ENCODE measurements around the gene ETV6.

ETV6 gene

DNA sequence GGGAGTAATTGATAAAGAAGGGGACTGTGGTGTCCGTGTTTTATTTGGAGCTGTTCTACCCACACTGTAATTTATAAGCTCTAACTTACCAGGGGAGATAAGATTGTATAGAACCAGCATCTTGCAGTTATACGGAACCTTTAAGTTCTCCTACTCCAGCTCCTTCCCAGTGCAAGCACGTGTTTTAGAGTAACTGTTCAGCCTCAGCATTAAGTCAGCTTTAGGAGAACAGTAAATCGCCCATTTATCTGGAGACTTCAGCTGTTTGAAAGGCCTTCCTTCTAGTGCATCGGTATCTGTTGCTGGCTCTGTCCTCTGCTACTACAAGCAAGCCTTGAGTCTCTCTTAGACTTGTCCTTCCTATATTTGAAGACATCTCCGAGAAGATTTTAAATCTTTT lies 95.6 kb downstream of the ETV6 start:
- no peak for DNase-seq

DNA sequence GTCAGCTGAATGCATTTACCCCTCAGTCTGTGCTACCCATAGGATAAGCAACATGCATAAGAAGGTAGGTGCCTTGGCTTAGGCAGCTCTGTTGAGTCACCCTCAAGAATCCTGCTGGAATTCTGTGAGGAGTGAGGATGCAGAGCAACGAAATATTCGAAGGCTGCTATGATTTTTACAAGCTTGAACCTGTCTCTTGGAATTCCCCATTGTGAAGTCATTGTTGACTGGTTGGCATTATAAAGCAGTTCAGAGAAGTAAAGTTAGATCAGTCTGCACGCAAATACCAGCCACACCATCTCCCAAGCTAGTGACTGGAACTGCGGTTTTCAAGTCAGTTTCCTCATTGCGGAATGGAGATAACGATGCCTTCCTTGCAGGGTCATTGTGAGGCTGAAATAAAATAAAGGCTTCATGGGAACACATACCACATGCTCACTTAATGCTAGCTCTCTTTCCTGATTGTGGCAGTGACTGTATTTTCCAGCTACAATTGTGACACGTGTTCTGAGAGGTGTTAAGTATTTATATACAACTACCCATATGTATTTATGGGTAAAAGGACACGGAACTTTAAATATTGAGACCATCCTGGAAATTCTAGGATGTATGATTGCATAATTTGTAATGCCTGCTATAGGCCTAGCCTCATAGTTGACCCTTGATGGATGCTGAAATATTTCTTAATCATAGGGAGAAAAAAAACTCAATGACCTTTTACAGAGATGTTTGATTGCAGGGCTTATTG lies 96.7 kb downstream of the ETV6 start:
- no peak for DNase-seq

DNA sequence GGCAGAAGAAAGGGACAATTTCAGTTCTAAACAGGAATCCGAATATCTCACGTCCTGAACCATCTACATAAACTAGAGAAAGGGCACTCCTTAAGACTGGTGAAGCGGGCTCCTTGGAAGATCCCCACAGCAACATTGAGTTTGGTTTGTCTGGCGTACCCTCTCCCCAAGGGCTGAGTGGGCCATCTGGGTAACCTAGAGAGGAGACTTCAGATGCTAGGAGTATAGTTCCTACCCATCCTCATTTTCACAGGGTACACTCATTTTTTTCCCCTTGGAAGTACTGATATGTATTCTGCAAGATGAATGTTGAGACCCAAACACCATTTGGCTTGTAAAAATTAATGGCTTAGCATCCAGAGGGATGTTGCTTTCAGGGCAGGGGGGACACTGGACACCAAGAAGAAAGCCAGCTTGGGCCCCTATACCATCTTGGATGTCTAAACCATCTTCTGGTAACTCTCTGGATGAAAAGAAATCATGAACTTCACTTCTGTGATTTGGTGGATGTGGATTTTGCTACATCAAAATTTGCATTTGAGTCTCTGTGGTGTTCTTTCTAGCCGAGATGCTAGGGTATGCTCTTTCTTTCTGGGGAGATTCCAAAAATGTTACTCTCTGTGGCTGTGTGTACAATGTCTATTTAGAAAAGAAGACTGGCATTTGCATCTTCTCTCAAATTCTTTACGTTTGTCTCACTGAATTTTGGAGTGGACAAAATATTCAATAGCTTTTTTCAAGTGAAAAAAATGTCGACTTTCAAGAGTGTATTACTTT lies 97.7 kb downstream of the ETV6 start:
- no peak for DNase-seq

DNA sequence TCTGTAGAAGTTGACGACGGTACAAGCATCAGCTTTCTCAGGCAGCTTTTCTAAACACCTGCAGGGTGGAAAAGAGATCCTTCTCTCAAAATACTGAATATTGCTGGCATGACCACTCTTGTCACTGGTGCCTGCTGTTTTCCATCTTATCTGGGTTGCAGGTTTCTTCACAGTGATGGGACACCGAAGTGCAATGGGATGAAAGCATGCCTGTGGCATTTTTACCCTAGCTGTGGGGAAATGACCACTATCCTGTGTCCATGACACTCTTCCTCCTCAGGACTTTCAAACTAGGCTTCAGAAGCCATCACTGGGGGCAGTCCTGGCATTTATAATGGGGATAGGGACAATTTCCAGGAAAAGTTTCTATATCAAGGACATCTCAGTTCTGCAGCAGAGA lies 98.5 kb downstream of the ETV6 start:
- no peak for DNase-seq

DNA sequence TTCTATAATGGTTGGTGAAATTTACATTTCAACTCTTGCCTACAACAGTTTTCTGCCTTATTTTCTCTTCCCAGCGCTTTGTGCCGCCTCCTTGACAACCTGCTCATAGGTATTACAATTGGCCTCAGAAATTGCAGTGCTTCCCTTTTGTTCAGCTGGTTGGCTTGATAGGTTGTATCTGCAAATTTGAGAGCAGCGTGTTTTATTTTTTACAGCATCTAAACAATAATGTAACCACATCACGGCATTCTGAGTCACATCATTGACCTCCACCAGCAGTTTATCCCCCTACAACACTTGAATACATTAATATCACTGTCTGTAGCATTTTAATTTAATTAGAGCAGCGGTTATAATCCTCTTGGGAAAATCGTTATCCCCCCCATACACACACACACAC lies 99.4 kb downstream of the ETV6 start:
- DNase-seq, result no peak

DNA sequence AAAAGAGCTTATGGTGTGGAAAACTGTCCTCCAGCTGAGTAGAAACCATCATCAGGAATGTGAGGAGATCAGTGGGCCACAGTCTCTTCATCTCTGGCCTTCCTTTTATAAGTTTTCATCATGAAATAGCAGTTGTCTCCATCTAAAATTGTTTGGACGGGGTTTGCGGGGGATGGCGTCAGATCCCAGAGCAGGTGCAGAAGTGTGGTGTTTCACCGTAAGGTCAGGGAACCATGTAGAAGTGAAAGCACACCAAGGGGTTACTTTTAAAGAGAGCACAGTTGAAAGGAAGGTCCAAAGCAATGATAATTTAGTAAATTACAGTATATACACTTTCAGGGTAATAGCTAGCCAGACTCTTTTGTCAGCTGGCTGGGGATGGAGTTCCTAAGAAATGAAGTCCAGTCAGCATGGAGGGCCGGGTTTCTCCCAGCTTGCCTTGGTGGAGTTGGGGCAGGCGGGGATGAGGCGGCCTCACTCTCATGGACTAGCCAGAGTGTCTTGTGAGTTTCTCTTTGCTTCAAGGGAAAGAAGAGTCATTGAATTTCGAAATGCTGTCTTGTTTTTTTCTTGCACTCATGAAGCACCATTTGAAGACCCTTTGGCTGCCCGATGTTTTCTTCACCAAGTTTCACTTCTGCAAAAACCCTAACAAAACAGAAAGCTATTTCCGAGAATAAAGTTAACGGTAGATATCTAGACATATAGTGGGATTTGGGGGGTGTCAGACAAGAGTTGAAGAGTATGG lies 100.6 kb downstream of the ETV6 start:
- no peak for DNase-seq

DNA sequence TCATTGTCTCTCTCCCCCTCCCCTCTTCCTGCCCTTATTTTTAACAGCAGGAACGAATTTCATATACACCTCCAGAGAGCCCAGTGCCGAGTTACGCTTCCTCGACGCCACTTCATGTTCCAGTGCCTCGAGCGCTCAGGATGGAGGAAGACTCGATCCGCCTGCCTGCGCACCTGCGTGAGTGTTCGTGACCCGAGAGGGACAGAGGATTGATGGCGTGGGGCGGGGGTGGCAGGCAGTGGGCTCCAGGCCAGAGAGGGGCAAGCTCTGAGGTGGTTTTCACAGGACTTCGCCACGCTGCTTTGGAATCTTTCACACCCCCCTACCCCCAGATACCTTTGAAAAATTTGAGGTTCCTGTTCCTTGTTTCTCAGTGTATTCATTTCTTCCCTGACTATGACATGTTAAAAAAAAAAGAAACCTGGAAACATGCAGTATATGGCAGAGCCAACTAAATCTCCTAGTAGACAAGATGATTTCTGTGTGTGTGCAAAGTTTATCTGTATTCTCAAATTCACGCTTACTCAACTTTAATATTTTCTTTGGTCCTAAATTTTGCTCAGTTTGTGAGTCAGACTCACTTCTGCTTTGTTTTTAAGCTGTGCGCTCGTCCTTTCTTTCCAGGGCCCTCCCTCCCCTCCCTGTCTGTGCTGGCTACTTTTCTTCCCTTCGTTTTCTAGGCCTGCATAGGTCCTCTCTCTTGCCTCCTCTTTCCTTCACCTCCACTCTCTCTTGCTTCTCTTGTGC lies 103.1 kb downstream of the ETV6 start:
- DNase-seq, result no peak

DNA sequence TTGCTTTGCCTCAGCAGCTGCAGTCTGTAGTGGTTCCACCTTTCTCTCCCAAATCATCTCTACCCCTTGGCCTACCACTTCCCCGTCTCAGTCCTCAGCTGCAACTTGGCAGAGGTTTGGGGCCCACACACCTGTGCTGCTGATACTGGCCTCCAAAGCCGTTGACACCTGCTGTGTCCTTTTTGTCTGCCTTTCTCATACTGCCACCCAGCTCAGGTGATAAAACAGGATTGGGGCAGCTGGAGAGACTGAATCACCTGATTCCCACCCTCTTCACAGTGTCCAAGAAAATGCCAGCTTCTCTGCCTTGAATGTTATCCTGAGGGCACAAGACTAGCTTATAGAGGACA lies 103.7 kb downstream of the ETV6 start:
- no peak for DNase-seq

DNA sequence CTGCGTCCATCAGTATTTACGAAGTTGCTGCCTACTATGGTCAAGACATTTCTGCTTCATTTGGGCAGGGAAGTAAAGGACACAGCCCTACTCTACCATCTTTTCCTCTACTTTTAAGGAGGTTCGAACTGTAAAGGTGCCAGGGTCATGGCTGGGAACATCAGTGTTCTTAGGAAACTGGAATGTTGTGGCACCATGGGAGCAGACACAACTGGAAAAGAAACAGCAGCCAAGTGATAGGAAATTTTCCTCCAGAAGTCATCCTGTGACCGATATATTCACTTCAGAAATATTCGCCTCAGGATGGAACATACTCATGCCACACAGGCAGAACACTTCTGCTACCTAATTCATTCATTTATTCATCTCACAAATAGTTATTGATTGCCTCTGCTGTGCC lies 104.4 kb downstream of the ETV6 start:
- no peak for DNase-seq

DNA sequence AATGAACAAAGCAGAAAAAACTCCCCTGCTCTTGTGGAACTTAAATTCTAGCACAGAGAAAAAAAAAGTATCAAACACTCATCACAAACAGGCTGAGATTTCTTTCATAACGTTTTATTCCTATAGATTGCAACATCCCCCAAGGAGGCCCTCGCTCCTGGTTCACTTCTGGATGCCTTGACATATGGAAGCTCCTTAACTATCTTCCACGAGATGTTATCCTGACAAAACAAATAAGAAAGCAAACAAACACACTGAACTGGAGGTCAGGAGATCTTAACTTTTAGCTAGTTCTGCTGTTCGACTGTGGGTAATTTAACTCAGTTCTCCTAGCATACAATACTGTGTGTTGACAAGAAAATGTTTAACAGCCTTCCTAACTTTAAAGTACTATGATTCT lies 104.8 kb downstream of the ETV6 start:
- DNase-seq, result no peak

DNA sequence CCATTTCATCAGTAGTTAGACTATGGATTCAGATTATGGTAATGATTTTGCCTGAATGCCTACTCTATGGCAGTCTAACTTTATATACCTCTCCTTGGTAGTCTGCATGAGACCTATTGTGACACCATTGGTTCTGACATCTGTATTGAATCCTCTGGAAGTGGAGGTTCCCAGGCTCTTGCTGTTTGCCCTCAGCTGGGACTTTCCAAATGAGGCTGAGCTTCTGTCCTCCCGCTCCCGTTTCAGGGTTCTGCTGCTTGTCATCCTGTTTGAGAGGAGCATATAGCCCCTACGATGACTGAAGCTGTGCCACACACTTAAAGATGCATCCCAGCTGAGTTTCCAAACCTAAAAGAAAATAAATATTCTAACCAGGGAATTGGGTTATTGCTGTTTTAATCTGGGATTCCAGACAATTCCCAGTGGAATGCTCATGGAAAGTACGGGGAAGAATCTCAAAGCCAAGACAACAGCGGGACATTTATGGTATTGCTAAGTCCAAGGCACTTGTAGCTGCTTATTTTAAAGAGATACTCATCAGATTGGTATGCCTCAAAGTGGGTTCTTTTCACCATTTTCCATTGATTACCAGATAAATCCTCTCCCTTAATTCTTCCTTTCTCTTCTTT lies 105.9 kb downstream of the ETV6 start:
- DNase-seq, result no peak

DNA sequence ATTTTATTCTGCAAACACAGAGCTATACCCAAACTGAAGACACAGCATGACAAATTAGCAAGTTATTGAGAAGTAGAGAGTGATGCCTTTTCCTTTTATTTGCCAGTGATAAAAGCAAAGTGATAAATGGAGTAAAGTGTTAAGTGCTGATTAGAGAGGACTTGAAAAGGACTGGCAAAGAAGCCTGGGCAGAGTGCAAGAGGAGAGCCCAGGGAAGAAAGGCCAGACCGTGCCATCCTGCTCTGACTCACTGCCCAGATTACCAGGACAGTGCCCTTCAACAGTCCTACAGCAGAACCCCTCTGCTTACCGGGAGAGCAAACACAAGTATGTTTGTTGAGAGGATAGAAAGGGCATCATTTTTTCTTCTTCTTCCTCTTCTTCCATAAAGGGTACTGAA lies 106.5 kb downstream of the ETV6 start:
- no peak for DNase-seq

DNA sequence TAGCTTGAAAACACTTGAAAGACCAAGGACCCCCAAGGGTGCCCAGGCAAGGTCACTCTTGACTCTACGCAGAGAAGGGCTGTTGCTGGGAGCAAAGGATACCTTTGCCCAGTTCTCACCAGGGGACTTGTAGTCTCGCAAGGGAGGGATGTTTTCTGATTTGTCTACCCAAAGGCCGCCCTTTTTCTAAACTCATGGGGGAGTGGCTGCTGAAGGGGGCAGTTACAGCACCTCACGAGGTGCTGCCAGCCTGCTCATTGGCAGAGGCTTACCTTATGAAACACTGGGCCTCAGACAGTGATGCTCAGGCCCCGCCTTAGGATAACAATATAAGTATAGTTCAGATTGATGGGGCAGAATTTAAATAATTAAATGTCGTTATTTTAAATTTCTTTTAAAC lies 107.0 kb downstream of the ETV6 start:
- no peak for DNase-seq

DNA sequence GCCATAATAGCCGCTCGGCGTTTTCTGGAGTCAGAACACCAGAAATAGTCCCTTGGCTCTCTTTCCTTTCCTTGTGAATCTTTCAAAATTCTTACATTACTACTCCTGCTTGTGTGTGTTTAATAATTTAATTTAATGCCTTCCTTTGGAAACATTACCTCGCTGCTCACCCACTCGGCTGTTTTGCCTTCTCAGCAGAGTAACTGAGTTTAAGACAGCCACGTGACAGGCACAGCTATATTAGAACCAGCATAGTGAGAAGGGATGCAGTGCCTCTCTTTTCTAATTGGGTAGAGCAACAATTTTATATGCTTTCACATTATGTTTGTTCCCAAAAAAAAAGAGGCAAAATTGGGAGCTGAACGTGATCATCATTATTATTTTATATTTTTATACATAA lies 107.6 kb downstream of the ETV6 start:
- no peak for DNase-seq

DNA sequence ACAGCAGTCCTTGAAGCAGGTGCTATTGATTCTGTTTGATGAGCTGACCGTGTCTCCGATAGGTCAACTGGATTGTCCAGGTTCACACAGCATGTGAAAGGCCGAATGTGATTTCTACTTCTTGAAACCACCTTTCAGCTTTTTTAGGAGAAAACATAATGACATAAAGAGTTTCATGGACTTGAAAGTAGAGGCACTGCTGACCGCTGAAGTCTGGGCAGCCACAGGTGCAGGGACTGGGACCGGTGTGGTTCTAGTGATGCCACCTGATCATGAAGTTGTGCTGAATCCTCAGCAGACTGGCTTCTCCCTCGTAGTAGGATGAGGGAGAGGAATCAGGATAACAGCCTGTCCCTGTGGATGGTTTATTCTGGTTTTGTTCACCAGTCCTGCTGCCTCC lies 108.1 kb downstream of the ETV6 start:
- no peak for DNase-seq

DNA sequence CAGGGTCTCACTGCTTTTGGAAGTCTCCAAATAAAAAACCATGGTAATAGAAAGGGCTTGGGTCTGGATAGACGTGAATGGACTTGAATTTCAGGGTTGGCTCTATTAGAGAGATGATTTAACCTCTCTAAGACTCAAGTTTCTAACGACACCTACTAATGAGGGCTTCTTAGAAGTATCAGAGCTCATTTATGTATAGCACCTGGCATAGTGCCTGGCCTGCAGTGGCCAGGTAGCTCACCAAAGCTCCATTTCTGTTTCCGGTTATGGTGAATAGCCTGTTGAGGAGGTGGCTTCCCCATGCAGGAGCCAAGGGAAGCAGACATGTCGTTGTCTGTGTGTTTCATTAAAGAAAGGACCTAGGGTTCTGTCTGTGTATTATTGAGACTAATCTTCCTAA lies 108.6 kb downstream of the ETV6 start:
- DNase-seq, result no peak

DNA sequence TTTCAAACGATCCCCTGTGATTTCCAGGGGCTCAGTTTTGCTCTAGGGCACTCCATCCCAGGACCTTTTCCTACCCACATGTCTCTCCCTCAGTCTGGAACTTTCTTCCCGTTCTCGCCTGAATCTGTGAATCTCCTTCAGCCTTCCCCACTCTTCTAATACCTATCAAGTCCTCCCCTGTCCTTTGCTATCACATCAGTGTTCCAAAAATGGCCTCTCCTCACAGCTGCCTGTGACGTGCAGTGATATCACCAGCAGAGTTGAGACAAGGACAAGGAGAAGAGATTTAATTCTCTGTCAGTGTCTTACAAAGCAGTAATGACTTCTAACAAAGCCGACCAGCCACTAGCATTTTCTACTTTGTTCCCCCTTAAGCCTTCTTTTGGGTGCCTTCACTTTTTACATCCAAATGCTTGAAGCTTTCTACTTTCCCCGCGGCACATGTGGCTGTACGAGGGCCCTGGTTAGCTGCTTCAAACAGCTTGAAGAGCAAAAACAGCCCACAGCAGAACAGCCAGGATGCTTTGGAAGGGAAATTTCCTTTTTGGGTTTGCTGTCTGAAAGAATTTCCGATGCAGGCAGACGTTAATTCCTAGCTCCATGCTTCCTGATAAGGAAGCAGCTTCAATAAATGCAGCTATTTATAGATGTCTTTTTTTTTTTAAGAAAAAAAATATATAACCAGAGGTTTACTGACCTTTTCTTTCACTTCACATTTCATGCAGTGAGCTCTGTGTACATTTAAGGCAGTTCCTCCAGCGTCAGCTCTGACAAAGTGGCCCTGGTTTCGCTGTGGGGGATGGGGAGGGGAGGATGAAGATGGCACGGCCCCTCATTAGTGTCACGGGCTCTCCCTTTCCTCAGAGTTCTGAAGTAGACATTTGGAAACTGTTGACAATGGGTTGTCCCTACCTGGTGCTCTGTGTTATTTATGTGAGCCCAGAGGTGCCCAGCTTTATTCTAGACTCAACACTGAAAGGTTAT lies 109.3 kb downstream of the ETV6 start:
- DNase-seq, result no peak

DNA sequence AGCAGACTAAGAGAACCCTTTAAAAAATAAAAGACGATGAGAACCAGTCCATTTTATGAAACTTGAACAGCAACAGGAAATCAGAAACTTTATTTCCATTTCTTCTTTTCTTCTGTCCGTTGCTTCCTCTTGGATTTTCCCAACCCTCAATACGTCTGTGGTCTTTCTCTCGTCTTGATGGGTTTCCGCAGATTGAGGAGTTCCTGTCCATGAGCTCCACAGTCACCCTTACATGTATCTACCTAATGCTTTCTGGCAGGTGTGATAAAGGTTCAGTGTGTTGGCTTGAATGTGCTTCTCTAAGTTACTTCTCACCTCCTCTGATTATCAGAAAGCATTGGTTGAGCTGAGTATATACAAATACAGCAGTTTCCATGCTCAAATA lies 110.0 kb downstream of the ETV6 start:
- no peak for DNase-seq

DNA sequence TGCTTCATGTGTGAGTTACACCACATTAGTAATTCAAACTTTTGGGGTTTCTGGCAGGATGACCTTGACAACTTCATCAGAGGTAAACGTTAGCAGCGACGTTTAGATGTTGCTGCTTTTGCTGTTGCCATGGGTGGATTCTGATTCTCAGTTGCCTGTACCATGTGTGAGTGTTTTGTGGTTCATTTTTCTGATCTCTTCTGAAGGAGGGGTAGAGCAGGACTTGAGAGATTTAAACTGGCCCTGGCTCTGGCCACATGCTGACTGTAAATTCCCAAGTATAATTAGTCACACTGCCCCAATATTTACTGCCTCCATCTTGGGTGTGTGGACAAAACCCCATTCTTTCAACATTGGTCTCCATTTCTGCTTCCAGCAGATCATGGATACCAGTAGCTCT lies 110.4 kb downstream of the ETV6 start:
- DNase-seq, result no peak

DNA sequence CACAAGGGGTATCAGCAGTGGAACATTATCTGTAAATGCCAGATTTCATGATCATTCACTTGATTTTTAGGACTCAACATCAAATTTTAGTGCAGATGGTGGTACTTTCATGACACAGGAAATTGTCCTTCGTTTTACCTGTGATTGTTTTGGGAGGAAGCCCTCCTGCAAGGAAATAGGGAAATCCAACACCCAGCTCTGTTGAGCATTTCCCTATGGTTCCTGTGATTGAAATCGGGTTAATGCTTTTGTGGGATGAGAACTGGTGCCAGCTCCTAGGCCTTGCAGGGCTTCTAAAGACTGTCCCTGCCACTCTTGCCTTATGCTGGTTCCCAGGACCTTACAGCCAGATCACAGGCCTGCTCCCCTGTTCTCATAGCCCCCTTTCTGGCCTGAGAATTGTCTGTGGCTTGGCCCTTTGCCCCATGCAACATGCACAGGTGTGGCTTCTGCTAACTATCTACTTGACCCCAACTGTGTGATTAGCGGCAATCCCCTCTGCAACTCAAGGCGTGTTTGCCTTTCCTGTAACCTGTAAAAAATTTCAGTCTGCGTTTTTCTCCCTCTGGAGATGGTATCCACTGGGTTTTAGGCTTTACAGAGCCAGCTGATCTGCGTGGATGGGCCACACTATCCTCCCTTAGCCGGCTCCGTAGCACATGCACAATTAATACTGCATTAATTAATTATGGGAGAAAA lies 112.5 kb downstream of the ETV6 start:
- DNase-seq, result no peak

DNA sequence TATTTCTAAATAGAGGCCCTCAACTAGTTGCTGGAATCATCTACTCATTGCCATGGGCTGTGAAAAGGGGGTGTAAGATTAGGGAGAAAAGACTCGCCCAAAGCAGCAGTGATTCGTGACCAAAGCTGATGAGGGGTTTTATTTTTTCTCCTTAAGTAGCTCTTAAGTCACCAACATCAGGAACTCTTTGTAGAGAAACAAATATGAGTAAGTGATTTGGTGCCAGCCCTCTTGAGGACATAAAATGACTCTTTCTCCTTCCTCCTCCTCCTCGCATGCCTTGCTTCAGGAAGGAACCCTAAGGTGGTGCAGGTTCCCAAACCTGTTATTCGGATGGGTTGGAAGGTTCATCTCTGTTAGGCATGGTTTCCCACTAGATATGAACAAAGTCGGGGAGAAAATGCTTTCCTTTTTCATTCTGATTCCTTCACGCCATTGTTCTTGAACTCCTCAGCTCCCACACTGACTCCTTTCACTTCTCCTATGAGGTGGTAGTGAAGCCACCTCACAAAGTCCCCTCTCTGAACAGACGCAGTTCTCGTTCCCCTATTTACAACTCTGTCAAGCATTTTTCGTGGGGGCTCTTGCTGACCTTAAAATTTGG lies 113.4 kb downstream of the ETV6 start:
- DNase-seq, result no peak

All from activated CD4-positive, alpha-beta T cell treated with anti-CD3 and anti-CD28 coated beads for 48 hours (primary cell).